ENCODE results near the gene AFF3. TPM values are rescaled to one million over a fixed set of nuclear protein-coding genes. Genes with fewer than 3 reads are reported as not detected.

The AFF3 gene
- total RNA-seq, 6 experiments from 2014 or later, result 0.80 to 8.2 (median 6.8) TPM

- no peaks in the 10 kb centered on the region; the same call in 1 of the 2 replicates for H3K9me3 Mint-ChIP-seq
- no peak for DNase-seq
- no peak overlapping the region for H3K27ac Mint-ChIP-seq
- H3K36me3 Mint-ChIP-seq (ENCODE audit: low read depth), result peaks cover 4% of the 10 kb centered on the region; the same call in 1 of the 2 replicates
- peaks cover 35% of the 10 kb centered on the region for H3K4me1 Mint-ChIP-seq (ENCODE audit: low read depth)
- TF ChIP-seq, protein P1, sequence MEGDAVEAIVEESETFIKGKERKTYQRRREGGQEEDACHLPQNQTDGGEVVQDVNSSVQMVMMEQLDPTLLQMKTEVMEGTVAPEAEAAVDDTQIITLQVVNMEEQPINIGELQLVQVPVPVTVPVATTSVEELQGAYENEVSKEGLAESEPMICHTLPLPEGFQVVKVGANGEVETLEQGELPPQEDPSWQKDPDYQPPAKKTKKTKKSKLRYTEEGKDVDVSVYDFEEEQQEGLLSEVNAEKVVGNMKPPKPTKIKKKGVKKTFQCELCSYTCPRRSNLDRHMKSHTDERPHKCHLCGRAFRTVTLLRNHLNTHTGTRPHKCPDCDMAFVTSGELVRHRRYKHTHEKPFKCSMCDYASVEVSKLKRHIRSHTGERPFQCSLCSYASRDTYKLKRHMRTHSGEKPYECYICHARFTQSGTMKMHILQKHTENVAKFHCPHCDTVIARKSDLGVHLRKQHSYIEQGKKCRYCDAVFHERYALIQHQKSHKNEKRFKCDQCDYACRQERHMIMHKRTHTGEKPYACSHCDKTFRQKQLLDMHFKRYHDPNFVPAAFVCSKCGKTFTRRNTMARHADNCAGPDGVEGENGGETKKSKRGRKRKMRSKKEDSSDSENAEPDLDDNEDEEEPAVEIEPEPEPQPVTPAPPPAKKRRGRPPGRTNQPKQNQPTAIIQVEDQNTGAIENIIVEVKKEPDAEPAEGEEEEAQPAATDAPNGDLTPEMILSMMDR (IDR thresholded peaks at IDR 0.05), result no peak
- no peaks in the 10 kb centered on the region; the same call in none of the 2 replicates for H3K27me3 Mint-ChIP-seq (ENCODE audit: insufficient read depth)
- H3K4me3 Mint-ChIP-seq, result no peak overlapping the region
Measured at GRCh38 chr2:99974682-99975375, 167.6 kb downstream of the AFF3 start.

DNA sequence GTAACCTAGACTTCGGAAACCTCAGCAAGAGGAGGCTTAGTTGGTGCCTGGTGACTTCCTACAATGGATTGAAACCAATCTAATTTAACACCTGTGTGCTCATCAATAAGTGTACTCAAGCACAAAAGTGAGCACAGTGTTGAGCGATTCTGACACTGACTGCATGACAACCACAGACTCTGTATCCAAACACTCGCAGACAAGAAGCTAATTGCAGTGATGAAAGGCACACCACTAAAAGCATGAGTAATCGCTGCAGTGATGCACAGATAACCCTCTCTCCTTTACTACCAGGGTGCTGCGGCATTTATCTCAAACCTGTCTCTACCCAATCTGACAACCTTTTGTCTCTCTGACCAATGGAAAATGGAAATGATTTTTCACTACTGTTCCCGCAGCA, 168.1 kb downstream of the AFF3 start:
- no peak overlapping the region for H3K27ac Mint-ChIP-seq
- no peak for DNase-seq
- H3K4me3 Mint-ChIP-seq, result no peak overlapping the region
- TF ChIP-seq, protein P1 (IDR thresholded peaks at IDR 0.05), result no peak
- no peaks in the 10 kb centered on the region; the same call in 1 of the 2 replicates for H3K9me3 Mint-ChIP-seq
- no peaks in the 10 kb centered on the region; the same call in none of the 2 replicates for H3K27me3 Mint-ChIP-seq (ENCODE audit: insufficient read depth)
- peaks cover 4% of the 10 kb centered on the region; the same call in 1 of the 2 replicates for H3K36me3 Mint-ChIP-seq (ENCODE audit: low read depth)
- peaks cover 35% of the 10 kb centered on the region for H3K4me1 Mint-ChIP-seq (ENCODE audit: low read depth)

DNA sequence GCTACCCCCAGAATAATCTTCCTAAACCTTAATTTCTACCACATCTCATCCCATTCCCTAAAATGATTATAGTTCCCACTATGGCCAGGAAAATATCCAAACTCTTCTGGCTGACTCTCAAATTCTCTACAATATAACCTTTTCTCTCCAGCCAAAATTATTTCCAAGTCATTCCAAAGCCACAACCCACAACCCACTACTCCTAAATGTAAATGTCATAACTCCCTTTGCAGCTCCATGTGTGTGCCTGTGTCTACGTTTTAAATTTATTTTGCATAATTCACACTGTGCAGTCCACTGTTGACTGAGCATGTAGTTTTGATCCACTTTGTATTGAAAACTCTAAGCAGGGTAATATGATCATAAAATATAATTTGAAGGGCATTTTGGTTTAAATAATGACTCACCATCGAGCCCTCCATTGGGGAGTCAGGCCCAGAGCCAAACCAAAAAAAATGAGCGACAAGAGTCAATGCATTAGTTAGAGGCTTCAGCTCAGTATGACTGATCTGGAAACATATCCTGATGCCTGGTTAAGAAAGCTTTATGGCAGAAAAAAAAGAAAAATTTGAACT, 171.0 kb downstream of the AFF3 start:
- Mint-ChIP-seq H3K9me3 (no peaks in the 10 kb centered on the region; the same call in 1 of the 2 replicates), H3K4me1 (ENCODE audit: low read depth) (peaks cover 27% of the 10 kb centered on the region), H3K4me3 (no peak overlapping the region), H3K27ac (no peak overlapping the region), H3K36me3 (ENCODE audit: low read depth) (no peaks in the 10 kb centered on the region), H3K27me3 (ENCODE audit: insufficient read depth) (peaks cover 8% of the 10 kb centered on the region)
- TF ChIP-seq, protein P1 (IDR thresholded peaks at IDR 0.05), result no peak
- no peak for DNase-seq

GRCh38 chr2:99970292-99970868, 172.0 kb downstream of the AFF3 start:
- H3K36me3 Mint-ChIP-seq (ENCODE audit: low read depth), result no peaks in the 10 kb centered on the region

GRCh38 chr2:99961196-99961913, 181.0 kb downstream of the AFF3 start:
- H3K4me3 Mint-ChIP-seq, result no peak overlapping the region
- TF ChIP-seq, protein P1 (IDR thresholded peaks at IDR 0.05), result no peak
- H3K9me3 Mint-ChIP-seq, result no peaks in the 10 kb centered on the region
- H3K27me3 Mint-ChIP-seq (ENCODE audit: insufficient read depth), result peaks cover 6% of the 10 kb centered on the region; the same call in 1 of the 2 replicates
- DNase-seq, result no peak
- H3K27ac Mint-ChIP-seq, result no peak overlapping the region
- no peaks in the 10 kb centered on the region for H3K36me3 Mint-ChIP-seq (ENCODE audit: low read depth)
- peaks cover 7% of the 10 kb centered on the region; the same call in 1 of the 2 replicates for H3K4me1 Mint-ChIP-seq (ENCODE audit: low read depth)

More at GRCh38 chr2:99970292-99970868, 172.0 kb downstream of the AFF3 start:
- Mint-ChIP-seq H3K9me3 (no peaks in the 10 kb centered on the region; the same call in 1 of the 2 replicates), H3K4me3 (no peak overlapping the region), H3K4me1 (ENCODE audit: low read depth) (peaks cover 20% of the 10 kb centered on the region), H3K27ac (no peak overlapping the region), H3K27me3 (ENCODE audit: insufficient read depth) (peaks cover 8% of the 10 kb centered on the region)
- DNase-seq, result no peak
- TF ChIP-seq, protein P1 (IDR thresholded peaks at IDR 0.05), result no peak

All from HFFc6 (cell line).